NCI-H748 (cell line): ENCODE data around the gene RABGGTB.
"Not testable (repeated sequence)": the region's sequence is repeated elsewhere in the genome, so short reads cannot be mapped to it uniquely, and the experiment has no call there.

ENCODE experiments used
- DNase-seq: peaks from one replicate; lab custom pipeline; 2025; ENCODE audit not compliant: unreplicated experiment; lab: John Stamatoyannopoulos, UW

RABGGTB gene

GRCh38 chr1:75794382-75794781 lies 8.3 kb downstream of the RABGGTB start:
- no peak for DNase-seq

GRCh38 chr1:75795703-75796193 lies 9.7 kb downstream of the RABGGTB start:
- DNase-seq, result no peak

DNA sequence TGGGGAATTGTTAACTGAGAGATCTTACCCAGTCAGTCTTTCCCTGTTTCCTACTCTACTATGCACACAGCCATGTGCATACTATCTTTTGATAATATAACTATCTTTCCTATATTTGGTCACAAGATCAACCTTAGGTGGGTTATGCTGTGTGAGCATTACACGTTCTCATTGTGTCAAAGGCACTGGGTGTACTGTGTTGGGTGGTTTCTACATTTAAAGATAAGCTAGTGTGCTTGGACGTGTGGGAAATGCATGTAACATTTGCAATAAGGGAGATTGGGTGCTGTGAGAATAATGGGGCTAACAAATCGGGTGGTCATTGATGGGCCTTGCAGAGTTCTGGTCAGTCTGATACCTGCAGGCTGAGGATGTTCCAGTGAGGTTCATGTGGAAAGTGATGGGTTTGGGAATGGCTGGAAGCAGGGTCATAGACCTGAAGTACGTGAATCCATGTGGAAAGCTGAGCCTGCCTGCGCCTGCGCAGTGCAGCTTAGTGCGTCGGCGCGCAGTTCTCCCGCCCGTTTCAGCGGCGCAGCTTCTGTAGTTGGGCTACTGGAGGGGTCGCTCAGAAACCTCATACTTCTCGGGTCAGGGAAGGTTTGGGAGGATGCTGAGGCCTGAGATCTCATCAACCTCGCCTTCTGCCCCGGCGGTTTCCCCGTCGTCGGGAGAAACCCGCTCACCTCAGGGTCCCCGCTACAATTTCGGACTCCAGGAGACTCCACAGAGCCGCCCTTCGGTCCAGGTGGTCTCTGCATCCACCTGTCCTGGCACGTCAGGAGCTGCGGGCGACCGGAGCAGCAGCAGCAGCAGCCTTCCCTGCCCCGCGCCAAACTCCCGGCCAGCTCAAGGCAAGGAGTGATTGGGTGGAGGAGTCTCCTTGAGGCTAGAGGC lies 10.6 kb downstream of the RABGGTB start, which contains the start of gene MSH4:
MSH4 (plus strand) TSS at position 507 of the 897 bp plus-strand sequence; CDS start at position 611, 104 bp downstream.
- no peak for DNase-seq

- no peak for DNase-seq
Observed at GRCh38 chr1:75797273-75797588, 11.2 kb downstream of the RABGGTB start.

- no peak for DNase-seq
Observed at GRCh38 chr1:75797606-75798216, 11.7 kb downstream of the RABGGTB start.

DNA sequence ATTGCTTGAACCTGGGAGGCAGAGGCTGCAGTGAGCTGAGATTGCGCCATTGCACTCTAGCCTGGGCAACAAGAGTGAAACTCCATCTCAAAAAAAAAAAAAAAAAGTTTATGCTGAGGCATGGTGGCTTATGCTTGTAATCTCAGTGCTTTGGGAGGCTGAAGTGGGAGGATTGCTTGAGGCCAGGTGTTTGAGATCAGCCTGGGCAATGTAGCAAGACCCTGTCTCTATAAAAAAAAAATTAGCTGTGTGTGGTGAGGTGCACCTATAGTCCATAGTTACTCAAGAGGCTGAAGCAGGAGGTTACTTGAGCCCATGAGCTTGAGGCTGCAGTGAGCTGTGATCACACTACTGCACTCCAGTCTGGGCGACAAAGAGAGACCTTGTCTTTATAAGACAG lies 15.4 kb downstream of the RABGGTB start:
- not testable (repeated sequence) for DNase-seq

DNA sequence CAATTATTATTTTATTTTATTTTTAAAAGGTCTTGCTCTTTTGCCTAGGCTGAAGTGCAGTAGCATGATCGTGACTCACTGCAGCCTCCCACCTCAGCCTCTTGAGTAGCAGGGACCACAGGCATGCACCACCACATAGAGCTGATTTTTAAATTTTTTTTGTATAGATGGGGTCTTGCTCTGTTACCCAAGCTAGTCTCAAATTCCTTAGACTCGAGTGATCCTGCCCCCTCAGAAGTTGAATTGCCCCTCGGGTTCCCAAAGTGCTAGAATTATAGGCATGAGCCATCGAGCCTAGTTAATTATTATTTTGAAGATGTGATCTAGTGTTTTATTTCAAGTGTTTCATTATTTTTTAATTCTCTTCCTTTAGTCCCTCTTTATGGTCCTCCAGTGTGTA lies 22.9 kb downstream of the RABGGTB start:
- no peak for DNase-seq

DNA sequence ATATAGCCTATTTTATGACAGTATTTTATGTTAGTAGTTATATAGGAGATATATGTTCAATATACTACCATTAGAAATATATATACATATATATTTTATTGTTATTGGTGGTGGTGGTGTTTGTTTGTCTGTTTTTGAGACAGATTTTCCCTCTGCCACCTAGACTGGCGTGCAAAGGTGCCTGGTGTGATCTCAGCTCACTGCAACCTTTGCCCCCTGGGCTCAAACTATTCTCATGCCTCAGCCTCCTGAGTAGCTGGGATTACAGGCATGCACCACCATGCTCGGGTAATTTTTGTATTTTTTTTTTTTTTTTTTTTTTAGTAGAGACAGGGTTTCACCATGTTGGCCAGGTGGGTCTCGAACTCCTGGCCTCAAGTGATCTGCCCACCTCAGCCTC lies 24.1 kb downstream of the RABGGTB start:
- not testable (repeated sequence) for DNase-seq

DNA sequence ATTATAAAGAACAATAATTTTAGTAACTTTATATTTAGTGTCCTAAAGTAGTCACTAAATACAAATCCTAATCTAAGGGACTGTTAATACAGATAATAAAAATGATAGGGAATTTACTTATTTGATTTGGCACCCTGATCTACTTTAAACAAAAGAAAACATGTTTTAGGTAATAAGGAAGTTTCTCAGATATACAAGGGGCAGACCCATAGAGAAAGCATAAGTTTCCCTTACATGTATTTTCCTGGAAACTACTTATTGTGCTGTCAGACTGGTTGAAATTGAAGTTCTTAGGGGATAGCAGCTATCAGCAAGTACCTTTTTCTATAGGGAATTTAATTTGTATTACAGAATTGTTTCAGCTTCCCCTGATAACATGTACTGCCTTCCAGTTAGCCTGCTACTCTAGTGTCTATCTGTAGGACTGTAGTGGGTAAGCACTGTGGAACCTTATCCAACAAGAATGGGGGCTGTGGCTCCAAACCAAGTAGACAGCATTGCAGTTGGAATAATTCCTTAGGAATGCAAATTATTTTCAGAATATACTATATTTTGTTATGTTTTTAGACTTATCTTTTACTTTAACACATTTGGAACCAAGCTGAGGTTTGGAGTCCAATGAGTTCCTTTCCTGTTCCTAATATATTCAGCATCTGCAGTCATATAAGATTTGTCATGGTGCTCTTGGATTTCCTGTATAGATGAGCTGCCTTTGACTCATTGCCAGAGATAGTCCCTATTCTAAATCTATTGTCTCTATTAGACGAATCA lies 25.3 kb downstream of the RABGGTB start:
- no peak for DNase-seq

GRCh38 chr1:75812065-75812464 lies 26.0 kb downstream of the RABGGTB start:
- DNase-seq, result no peak

DNA sequence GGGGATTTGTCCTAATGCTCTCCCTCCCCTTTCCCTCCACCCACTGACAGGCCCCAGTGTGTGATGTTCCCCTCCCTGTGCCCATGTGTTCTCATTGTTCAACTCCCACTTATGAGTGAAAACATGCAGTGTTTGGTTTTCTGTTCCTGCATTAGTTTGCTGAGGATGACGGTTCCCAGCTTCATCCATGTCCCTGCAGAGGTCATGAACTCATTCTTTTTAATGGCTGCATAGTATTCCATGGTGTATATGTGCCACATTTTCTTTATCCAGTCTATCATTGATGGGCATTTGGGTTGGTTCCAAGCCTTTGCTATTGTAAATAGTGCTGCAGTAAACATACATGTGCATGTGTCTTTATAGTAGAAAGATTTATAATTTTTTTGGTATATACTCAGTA lies 37.5 kb downstream of the RABGGTB start:
- DNase-seq, result not testable (repeated sequence)

- DNase-seq, result no peak
Observed at GRCh38 chr1:75836528-75837100, 50.6 kb downstream of the RABGGTB start.

DNA sequence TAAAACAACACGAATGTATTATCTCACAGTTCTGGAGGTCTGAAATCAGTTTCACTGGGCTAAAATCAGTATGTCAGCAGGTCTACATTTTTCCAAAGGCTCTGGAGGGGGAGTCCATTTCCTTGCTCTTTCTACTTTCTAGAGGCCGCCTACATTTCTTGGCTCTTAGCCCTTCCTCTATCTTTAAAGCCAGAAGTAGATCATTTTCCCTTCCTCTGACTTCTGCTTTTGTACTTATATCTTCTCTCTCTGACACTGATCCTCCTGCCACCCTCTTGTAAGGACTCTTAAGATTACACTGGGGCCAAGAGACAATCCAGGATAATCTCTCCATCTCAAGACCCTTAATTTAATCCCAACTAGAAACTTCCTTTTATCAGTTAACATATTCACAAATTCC lies 52.0 kb downstream of the RABGGTB start:
- no peak for DNase-seq

DNA sequence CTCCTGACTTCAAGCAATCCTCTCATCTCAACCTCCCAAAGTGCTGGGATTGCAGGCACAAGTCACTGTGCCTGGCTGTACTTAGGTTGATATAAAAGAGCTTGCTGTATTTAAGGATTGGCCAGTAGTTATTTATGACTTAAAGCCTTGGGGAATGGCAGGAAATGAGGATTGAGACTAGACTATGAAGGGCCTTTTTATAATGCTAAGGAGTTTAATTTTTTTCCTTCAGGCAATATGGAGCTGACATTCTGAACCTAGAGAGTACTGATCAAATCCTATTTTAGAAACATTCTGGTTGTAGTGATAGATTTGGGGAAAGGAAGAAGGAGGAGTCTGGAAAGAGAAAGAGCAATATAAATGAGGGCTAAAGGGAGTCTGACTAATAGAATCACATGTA lies 55.4 kb downstream of the RABGGTB start:
- DNase-seq, result no peak
